ENCODE data around the gene RNF25. TPM values are rescaled to one million over a fixed set of nuclear protein-coding genes. Genes with fewer than 3 reads are reported as not detected.

RNF25 gene
- total RNA-seq, 1 experiment from 2014 or later: 32.1 TPM

- Mint-ChIP-seq H3K4me1 (ENCODE audit: low read depth, unreplicated experiment) (peaks cover 13% of the 10 kb centered on the region), H3K36me3 (ENCODE audit: insufficient read depth, unreplicated experiment) (peaks cover 14% of the 10 kb centered on the region), H3K27me3 (ENCODE audit: insufficient read depth, unreplicated experiment) (no peaks in the 10 kb centered on the region), H3K9me3 (ENCODE audit: unreplicated experiment) (no peaks in the 10 kb centered on the region), H3K27ac (ENCODE audit: unreplicated experiment) (no peak overlapping the region), H3K4me3 (ENCODE audit: unreplicated experiment) (no peak overlapping the region)
- BruUV-seq (replicated peaks): no TSS peak
- Histone ChIP-seq H3K4me3 (ENCODE audit: low read depth, low read length) (no peak overlapping the region), H3K27me3 (replicated peaks; ENCODE audit: control insufficient read depth, insufficient read depth, low read length) (no peaks in the 10 kb centered on the region), H3K9me3 (no peaks in the 10 kb centered on the region), H3K36me3 (ENCODE audit: control insufficient read depth, insufficient read depth, low read length) (no peaks in the 10 kb centered on the region; the same call in 1 of the 2 replicates), H3K4me1 (no peaks in the 10 kb centered on the region; the same call in 1 of the 2 replicates)
- intact Hi-C loops (cut with micrococcal nuclease; ENCODE audit: unreplicated experiment): loop anchor here (10.0 kb wide), 1 partner anchor 248 kb away; no protein-coding TSS in a partner anchor
- no peak for DNase-seq
- CTCF ChIA-PET: interaction anchor here (1.5 kb wide), 1 partner anchor 30 kb away, joined by 3 read pairs; no protein-coding TSS in a partner anchor
- TF ChIP-seq, protein P1, sequence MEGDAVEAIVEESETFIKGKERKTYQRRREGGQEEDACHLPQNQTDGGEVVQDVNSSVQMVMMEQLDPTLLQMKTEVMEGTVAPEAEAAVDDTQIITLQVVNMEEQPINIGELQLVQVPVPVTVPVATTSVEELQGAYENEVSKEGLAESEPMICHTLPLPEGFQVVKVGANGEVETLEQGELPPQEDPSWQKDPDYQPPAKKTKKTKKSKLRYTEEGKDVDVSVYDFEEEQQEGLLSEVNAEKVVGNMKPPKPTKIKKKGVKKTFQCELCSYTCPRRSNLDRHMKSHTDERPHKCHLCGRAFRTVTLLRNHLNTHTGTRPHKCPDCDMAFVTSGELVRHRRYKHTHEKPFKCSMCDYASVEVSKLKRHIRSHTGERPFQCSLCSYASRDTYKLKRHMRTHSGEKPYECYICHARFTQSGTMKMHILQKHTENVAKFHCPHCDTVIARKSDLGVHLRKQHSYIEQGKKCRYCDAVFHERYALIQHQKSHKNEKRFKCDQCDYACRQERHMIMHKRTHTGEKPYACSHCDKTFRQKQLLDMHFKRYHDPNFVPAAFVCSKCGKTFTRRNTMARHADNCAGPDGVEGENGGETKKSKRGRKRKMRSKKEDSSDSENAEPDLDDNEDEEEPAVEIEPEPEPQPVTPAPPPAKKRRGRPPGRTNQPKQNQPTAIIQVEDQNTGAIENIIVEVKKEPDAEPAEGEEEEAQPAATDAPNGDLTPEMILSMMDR (IDR thresholded peaks at IDR 0.05; ENCODE audit: insufficient read depth in 1 of 2, low read depth in 1 of 2, low read length in 1 of 2, severe bottlenecking in 1 of 2, unreplicated experiment in 1 of 2): no peak
- POLR2A ChIA-PET: no interaction called here
Measured at GRCh38 chr2:218717262-218717661, 45.5 kb upstream of the RNF25 start.

GRCh38 chr2:218716070-218716469 is 44.3 kb upstream of the RNF25 start:
- CTCF ChIA-PET: no interaction called here
- peaks cover 14% of the 10 kb centered on the region for H3K36me3 Mint-ChIP-seq (ENCODE audit: insufficient read depth, unreplicated experiment)
- no peaks in the 10 kb centered on the region; the same call in 1 of the 2 replicates for H3K36me3 ChIP-seq (ENCODE audit: control insufficient read depth, insufficient read depth, low read length)
- H3K4me3 ChIP-seq (ENCODE audit: low read depth, low read length): no peak overlapping the region
- intact Hi-C loops (cut with micrococcal nuclease; ENCODE audit: unreplicated experiment): loop anchor here (10.0 kb wide), 1 partner anchor 249 kb away; no protein-coding TSS in a partner anchor
- H3K4me3 Mint-ChIP-seq (ENCODE audit: unreplicated experiment): no peak overlapping the region
- H3K27me3 Mint-ChIP-seq (ENCODE audit: insufficient read depth, unreplicated experiment): no peaks in the 10 kb centered on the region
- no peak overlapping the region for H3K27ac Mint-ChIP-seq (ENCODE audit: unreplicated experiment)
- peaks cover 5% of the 10 kb centered on the region; the same call in 1 of the 2 replicates for H3K4me1 ChIP-seq
- H3K9me3 ChIP-seq: no peaks in the 10 kb centered on the region
- H3K27me3 ChIP-seq (replicated peaks; ENCODE audit: control insufficient read depth, insufficient read depth, low read length): no peaks in the 10 kb centered on the region
- H3K9me3 Mint-ChIP-seq (ENCODE audit: unreplicated experiment): no peaks in the 10 kb centered on the region
- no peak for DNase-seq
- BruUV-seq (replicated peaks): no TSS peak
- TF ChIP-seq, protein P1 (IDR thresholded peaks at IDR 0.05; ENCODE audit: insufficient read depth in 1 of 2, low read depth in 1 of 2, low read length in 1 of 2, severe bottlenecking in 1 of 2, unreplicated experiment in 1 of 2): no peak
- H3K4me1 Mint-ChIP-seq (ENCODE audit: low read depth, unreplicated experiment): peaks cover 19% of the 10 kb centered on the region
- POLR2A ChIA-PET: no interaction called here

DNA sequence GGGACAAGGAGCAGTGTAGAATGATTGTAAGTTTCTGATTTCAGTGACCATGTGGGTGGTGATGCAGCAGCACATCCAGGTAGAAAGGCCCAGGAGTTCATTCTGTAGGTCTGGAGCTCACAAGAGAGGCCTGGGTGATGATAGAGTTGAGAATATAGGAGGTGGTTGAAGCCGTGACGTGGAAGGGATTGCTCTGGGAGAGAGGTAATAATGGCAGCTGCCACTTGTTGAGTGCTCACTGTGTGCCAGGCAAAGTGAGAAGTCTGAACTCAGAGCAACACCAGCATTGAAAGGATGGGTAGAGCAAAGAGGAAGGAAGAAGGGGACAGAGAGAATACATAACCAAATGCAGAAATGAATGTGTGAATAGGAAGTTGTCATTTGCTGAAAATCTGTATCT is 42.1 kb upstream of the RNF25 start:
- TF ChIP-seq, protein P1 (IDR thresholded peaks at IDR 0.05; ENCODE audit: insufficient read depth in 1 of 2, low read depth in 1 of 2, low read length in 1 of 2, severe bottlenecking in 1 of 2, unreplicated experiment in 1 of 2): no peak
- Mint-ChIP-seq H3K9me3 (ENCODE audit: unreplicated experiment) (no peaks in the 10 kb centered on the region), H3K4me1 (ENCODE audit: low read depth, unreplicated experiment) (peaks cover 13% of the 10 kb centered on the region), H3K36me3 (ENCODE audit: insufficient read depth, unreplicated experiment) (peaks cover 7% of the 10 kb centered on the region), H3K27ac (ENCODE audit: unreplicated experiment) (no peak overlapping the region), H3K27me3 (ENCODE audit: insufficient read depth, unreplicated experiment) (no peaks in the 10 kb centered on the region), H3K4me3 (ENCODE audit: unreplicated experiment) (no peak overlapping the region)
- Histone ChIP-seq H3K4me3 (ENCODE audit: low read depth, low read length) (no peak overlapping the region), H3K36me3 (ENCODE audit: control insufficient read depth, insufficient read depth, low read length) (no peaks in the 10 kb centered on the region; the same call in 1 of the 2 replicates), H3K27me3 (replicated peaks; ENCODE audit: control insufficient read depth, insufficient read depth, low read length) (no peaks in the 10 kb centered on the region), H3K4me1 (peaks cover 13% of the 10 kb centered on the region), H3K9me3 (no peaks in the 10 kb centered on the region)
- no peak for DNase-seq
- ChIA-PET CTCF (no interaction called here), POLR2A (no interaction called here)
- no TSS peak for BruUV-seq (replicated peaks)
- intact Hi-C loops (cut with micrococcal nuclease; ENCODE audit: unreplicated experiment): loop anchor here (10.0 kb wide), 1 partner anchor 251 kb away; no protein-coding TSS in a partner anchor

Measured in Caco-2 (cell line).